RCC 7860 (cell line): ENCODE data around the gene ITPRIP.

Experiments used
- DNase-seq: peaks from one replicate; pipeline ENCODE4 v3.0.0-alpha.2; 2015; ENCODE audit warnings: low spot score
- FAIRE-seq: peaks from 2 replicates; lab custom pipeline; 2012; peaks lifted over from hg19 to GRCh38; lab: Jason Lieb, UNC

Gene ITPRIP

DNA sequence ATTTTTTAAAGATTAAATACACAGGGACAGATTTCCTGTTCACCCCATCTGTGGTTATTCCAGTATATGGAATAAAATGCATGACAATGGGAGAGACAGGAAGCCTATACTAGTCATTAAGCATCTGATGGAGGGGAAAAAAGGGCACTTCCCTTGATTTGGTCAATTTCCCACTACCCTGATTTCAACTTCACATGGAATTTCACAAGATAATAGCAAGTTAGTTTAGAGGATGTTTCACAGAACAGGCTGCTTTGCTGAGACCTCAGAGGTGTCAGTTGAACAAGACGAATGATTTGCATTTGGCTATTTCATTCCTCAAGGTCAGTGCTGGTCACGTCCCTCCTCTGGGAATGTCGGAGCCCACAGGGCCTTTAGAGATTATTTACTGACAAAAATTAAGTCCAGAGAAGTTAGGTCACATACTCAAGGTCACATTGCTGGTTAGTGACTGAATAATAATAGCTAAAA, 4.7 kb upstream of the ITPRIP start:
- FAIRE-seq (no peak), DNase-seq (no peak)

DNA sequence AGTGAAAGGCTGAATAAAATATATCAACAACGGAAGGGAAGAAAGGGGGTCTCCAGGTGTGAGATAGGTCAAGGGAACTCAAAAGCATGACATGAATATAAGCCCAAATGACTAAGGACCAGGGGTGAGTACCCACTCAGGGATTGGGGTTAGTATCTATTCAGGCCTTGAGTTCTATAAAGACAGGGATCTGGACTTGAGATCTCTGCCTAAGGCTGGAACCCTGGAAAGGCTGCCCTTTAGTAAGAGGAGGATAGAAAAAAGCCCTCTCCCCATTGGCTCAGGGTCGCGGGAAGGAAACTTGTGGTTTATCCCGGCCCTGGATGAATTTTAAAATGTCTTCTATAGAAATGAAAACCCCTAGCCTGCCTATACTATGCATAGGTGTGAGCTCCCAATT, 2.4 kb upstream of the ITPRIP start:
- DNase-seq (no peak), FAIRE-seq (no peak)

DNA sequence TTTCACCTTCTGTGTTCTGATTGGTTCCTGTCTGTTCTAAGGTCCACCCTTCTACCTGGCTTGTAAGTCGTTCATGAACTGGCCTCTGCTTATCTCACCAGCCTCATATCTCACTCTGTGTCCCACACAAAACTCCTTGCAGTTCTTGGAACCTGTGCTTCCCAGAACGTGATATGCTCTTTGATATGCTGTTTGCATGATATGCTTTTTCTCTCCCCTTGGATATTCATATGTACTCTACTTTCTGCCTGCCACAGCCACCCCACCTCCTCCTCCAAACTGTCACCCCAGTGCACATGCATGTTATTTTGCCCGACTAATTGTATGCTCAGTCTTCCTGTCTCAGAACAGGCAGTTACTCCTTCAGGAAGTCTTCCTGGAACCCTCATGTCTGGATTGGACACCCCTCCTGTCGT, 1.9 kb upstream of the ITPRIP start:
- FAIRE-seq (no peak), DNase-seq (no peak)

DNA sequence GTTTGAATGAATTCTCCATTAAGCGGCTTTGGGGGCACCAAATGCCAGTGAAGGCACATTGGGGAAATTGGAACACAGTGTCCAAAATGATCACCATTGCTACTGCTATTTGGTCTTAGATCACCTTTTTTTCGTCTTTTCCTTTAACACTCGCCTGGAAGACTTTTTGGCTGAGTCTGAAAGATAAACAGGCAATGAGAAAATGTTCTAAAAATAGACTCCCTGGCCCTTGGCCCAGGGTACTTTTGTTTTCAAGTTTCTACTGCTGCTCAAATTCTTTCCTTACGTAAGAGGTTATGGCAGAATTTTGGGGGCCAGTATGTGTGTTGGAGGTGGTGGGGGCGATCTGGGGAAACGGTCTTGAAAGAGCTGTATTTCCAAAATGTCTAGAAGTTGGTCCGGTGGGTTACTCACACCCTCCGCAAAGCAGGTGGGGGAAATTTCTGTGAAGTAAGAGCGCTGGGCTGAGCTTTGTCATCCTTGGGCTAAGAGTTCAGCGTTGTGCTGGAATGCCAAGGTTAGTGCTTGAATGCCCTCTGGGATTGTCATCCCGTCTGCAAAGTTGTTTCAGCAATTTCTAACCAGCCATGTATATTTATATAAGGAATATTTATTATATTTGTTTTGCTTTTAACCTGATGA, 1.3 kb upstream of the ITPRIP start:
- DNase-seq (peak; percentile 49), FAIRE-seq (no peak)

DNA sequence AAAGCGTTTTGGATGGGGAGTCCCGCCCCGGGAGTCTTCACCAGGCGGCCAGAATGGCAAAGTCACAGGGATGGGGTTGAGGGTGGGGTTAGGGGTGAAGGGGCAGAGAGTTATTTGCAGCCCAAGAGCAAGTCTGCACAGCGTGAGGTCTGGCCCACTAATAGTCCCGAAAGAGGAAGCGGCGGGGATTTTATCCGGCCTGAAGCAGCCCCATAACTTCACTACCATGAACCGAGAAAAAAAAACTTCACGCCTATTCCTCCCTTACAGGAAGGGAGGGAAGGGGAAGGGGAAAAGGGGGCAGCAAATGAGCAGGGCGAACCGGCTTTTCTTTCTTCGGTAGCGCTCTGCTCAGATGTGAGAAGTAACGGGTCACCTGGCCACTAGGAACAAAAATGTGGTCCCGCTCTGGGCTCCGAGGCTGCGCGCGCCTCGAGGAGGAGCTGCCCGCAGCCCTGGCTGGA, 712 bp downstream of the ITPRIP start:
- peak; percentile 14 for DNase-seq
- no peak for FAIRE-seq

DNA sequence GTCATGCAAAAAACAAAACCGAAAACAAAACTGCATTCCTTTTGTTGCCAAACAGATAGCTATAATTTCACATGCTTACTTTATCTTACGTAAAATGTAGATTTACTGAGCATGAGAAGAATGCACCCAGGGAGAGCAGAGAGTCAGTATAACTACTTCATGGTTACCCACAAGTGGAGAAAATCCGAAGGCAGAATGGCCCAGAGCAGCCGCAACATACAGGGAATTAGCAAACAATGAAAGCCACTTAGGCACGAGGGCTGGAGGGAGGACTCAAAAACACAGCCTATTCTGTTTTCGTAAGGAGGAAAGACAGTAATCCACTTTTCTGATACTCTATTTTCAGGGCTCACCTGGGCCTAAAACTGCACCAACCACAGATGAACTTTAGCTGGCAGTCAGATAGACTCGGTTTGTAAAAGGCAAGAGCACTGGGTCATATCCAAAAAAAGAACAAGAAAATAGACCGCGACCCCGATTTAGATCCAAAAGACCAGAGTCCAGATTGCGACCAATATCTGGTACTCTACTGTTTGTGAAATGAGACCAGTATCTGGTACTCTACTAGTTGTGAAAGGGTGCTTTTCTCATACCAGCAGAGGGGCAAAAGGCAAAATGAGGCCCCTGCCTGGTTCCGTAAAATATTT, 1.3 kb downstream of the ITPRIP start:
- FAIRE-seq (no peak), DNase-seq (no peak)

DNA sequence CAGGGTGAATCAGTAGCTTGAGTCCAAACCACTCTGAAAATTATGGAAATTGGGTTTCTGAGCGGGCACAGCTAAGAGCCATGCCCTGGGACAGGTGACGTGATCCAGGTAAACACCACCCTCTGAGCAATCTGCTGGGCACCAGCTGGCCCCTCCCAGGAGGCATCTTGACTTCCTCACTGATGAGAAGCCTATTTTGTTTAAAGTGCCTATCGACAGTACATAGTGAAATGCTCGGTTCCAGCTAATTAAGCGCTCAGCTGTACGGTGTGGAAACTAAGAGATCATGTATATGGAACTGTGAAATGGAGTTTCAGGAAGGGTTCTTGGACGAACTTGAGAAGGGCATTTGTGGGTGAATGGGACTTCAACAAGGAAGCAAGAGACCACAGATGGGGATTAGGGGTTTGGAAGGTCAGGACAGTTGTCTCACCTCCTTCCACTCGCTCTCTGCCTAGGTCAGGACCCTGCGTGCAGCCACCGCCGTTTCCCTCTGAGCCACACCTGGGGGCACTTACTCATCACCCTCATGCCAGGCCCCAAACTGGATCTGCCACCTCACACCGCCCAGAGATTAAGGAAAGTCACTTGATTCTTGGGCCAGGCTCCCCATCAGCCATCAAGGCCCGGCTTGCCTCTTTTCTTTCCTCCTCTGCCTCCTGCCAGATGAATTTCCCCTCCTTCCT, 3.2 kb downstream of the ITPRIP start:
- DNase-seq (no peak), FAIRE-seq (no peak)

DNA sequence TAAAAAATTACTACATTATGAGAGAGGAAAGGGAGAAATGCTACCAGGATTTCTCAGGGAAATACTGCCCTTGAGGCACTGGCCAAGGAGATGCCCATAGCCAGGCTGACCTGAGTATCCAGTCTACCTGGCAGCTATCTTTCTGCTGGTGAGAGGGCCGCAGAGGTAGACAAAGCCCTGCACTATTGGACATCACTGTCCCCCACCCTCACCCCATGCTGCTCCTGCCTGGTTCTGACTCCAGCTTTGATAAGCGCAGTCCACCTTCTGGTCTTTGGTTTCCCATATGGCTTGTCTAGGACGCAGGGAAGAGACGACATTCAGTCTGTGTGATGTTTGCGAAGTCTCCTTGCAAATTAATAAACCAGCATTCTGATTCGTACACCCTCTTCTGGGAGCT, 3.7 kb downstream of the ITPRIP start:
- DNase-seq, result no peak
- FAIRE-seq, result no peak

DNA sequence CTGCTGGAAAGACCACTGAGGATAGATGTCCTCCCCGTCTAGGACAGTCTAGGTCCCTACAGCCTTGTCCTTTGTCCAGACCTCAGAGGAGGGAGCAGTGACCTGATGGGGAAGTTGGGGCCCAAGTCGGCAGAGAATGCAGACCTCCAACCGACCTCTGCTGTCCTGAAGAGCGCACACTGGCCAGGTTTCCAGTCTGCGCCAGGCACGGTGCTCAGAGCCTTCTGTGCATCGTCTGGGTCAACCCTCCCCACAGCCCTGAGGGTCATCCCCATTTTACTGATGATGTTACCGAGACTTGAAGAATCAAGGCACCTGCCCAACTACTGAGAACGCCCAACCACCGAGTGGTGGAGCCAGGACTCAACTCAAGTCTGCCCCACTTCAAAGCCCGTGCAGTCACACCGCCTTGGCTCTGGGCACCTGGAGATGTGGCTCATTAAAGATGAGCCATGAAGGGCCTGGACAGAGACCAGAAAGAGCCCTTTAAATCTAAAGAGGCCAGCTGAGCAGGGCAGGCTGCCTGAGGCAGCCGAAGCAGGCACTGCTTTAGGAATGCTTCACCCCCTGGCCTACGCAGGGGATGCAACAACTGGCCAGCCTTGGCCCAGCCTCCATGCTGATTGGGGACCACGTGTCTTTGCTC, 4.4 kb downstream of the ITPRIP start:
- no peak for FAIRE-seq
- DNase-seq, result no peak

DNA sequence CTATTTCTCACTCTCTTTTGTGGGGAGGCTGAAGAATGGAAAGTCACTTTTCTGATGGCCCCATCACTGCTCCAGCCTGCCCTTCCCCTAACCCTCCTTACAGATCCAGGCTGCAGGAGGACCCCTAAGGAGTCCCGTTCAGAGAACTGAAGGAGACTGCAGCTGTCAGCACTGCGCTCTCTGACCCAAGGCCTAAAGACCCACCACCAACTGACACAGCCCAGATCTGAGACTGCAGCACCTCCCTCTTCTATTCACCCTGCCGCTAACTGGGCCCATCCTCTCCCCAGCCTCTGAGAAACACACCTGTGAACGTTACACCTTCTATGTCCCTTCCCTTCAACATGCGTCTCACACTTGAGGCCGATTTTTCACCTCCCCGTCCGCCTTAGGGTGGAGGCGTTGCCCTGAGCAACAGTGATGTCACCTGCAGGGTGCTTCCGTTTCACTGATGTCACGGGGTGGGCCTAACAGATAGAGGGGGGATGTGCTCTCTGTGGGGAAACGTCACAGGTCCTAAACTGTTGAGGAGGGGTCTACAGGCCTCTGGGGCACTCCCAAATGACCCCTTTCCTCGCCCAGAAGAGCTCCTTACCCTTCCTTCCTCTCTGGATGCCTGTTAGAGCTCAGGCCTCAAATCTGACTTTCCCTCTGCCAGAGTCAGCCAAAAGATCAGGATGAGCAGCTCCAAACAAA, 5.1 kb downstream of the ITPRIP start:
- DNase-seq, result no peak
- FAIRE-seq, result no peak

DNA sequence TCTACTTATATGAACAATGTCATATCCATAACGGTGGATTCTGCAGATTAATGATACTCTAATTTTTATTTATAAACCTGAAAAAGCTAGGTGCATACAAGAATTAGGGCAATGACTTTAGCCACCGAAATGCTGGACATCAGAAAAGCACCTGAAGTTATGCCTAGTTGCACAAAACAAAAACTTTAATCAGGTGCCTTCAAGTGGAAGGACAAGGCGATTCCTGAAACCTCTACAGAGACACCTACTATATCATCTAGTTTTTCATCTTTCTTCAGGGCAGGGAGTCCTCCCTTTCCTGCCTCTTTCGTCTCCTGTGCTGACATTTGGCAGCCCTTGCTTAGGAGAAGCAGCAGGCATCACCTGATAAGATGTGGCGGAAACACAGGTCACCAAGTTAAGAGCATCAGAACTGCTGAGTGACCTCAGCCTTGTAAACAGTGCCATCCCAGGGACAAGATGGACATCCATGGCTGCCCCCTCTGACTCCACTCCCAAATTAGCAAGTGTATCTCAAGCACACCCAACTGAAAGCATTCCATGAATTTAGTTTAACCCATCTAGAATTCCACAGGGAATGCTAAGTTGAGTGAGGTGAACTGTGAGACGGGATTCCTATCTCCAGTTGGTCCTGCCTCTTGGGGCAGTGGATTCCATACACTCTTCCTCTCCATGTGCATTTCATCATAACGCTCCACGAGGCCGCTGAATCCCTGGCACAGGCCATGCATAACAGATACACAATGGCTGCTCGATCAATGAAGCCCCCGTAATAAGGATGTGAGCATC, 5.8 kb downstream of the ITPRIP start:
- DNase-seq (no peak), FAIRE-seq (no peak)

DNA sequence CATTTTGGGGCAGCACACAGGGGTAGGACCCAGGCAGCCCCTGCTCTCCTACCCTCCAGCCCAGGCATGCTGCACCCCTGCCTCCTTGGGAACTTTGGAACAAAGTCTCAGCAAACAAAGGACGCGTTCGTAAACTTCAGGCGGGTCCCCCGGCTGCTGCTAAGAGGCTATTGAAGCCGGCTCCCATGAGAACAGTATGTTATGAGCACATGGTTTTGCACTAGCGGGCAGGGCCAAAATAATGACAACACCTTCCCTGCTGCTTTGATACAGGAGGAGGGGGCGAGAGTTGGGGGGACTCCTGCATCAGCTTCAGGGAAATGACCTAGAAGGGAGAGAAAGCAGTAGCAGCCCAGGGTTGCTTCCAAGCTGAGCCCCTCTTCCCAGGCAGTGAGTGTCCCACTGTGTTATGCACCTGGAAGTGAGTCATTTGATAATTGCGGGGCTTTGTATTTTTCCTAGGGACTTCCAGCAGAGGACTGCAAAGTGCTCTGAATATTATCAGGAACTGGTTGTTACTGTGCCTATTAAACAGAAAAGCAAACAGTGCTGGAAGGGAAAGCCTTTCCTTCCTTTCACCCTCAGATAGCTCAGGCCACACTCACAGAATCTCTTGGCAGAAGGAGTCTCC, 6.9 kb downstream of the ITPRIP start:
- FAIRE-seq (no peak), DNase-seq (peak; percentile 55)

DNA sequence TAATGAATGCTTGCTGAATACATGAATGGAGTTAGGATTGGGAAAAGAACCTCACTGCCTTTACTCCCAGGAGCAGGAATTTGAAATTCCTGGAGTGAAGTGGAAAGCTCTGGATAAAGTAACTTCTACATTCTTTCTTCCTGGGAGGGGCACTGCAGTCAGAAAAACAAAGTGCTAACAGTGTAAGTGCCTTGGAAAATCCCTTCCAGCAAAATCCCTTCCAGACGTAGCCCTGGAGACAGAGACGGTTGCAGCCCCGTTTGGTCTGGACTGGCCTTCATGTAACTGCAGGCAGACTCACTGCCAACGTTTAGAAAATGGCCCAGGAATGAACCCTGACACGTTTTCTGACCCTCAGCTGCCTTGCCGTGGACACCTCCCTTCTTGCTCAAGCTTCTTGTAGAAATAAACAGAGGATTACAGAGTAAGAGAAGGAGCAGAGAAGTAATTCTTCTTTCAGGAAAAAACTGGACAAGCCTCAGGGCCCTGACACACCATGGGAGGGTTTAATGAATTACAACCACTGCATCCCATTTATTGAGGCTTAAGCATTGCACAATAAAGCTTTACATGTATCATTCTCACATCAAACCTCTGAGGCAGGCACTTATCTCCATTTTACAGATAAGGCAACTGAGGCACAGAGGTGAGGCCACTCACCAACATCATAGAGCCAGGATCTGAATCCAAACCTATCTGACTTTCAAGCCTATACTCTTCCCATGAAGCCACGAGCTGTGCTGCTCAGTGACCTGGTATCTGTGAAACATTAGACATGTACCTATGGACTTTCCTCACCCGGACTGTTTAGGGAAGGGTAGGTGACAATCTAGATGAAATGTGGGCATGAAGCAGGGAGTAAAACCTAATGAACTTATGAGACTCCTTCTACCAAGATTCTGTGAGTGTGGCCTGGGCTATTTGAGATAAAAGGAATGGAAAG, 7.8 kb downstream of the ITPRIP start:
- no peak for FAIRE-seq
- peak; percentile 58 for DNase-seq

DNA sequence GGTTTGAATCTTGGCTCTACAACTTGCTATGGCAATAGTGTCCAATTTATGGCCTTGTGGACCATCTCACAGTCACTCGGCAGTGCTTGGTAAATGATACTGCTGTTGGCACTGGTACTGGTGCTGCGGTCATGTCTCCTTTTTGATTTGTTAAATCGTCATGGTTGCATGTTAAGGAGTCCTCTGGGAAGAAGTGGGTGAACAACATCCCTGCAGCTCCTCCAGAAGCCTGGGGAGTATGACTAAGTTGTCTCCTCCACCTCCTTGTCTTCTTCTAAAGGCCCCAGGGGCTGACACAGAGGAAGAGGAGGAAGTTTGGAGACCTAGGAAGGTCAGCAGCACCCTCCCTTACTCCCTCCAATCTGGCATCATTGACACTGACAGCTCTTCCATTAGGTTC, 8.5 kb downstream of the ITPRIP start:
- FAIRE-seq, result no peak

DNA sequence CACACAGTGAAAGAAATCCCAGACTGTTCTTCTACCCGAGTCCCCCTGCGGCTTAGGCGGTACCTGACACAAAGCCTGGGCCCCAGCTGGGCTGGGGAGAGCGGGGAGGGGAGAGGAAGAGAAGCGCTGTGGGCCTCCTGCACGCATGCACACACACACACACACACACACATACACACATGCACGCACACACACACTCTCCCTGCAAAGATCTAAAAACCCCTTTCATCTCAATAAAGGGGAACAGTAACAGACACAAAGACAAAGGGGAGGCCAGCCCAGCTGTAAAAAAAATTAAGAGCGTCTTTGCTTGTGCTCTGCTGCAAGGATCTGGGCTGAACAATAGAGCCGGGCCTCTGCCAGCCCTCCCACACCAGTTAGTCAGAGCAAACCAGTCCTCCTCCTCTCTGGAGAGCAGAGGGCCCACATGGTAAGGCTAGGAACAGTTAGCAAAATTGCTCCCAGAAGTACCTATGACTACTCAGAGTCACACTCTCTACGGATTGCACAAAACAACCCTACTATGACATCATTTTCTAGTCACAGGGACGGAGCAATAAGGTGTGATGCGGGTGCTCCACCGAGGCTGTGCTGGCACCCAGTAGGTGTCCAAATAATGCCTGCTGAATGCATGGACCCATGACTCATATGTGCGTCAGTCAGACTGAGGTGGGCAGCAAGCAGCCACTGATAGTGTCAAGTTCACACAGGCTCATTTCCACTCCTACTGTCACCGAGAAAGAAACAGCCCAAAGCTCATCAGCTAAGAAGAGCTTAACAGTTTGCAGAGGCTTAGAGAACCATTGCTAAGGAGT, 9.2 kb downstream of the ITPRIP start:
- peak; percentile 98 for DNase-seq
- peak; percentile 78 for FAIRE-seq

More for the DNA sequence above, 8.5 kb downstream of the ITPRIP start:
- peak; percentile 77 for DNase-seq

DNA sequence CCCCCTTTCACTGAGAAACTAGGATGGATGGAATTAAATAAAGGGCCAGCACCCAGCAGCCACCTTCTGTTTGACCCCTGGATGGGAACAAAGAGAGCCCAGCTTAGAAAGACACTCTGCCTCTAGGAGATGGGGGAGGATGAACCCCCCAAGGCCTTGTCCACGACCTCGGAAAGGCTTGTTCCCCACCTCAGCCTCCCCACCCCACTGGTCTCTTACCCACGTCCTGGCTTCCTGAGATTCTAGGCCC, 9.7 kb downstream of the ITPRIP start:
- FAIRE-seq (no peak), DNase-seq (no peak)

DNA sequence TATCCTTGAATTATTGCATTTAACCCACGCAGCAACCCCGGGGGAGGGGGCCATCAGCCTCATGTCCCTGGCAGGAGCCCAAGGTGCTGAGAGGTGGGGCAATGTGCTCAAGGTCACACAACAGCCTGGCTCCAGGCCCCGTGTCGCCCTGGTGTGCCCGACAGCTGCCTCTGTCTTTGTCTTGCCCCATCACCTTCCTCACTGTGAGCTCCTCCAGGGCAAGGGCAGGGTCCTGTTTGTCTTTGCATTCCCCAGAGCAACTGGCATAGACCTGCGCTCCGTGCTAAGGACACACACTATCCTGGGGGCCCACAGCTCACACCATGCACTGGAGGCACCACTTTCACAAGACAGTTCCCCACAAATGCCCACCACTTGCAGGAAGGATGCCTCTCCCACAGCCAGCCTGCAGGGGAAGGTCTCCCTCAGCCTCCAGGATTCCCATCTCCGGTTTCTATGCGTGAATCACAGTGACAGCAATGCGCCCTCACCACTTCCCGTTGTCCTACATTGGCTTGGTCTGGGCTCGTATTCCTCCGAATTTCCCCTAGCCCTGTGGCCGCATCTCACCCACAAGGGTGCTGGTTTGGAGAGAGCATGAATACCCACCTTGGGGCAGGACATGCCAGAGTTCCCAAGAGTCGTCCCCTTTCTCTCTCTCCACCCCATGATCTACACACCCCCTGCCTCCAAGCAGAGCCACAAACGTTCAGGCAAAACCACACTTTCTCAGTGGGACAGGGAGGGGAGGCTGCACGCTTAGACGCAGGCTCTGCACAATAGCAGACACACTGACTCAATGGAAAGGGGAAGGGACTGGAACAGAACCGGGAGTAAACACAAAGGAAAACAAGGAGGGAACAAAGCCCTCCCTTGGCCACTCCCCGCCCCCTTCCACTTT, 10.3 kb downstream of the ITPRIP start:
- peak; percentile 69 for FAIRE-seq
- DNase-seq, result peak; percentile 76
